ENCODE results near the gene IGFBP5. TPM values are rescaled to one million over a fixed set of nuclear protein-coding genes. Genes with fewer than 3 reads are reported as not detected.

Gene IGFBP5
- total RNA-seq, 2 experiments from 2014 or later, result not detected

DNA sequence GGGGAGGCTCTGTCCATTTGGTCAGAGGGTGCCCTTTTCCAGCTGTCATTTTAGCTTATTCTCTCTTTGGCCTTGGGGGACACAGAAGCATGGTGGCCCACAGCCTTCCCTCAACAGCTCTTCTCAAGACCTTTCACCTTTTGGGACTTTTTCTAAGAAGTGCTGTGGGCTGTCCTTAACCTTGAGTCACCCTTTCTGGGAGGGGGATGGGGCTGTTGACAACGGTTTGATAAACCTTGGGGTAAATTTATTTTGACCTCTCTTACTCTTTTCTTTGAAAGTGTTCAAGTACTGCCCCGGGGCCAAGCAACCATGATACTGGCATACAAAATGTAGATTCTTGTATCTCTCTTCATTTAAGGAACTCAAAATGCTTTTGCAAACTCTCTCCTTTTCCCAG, 13.7 kb downstream of the IGFBP5 start:
- TF ChIP-seq EZH2phosphoT487 (IDR thresholded peaks at IDR 0.05; ENCODE audit: borderline replicate concordance, low read depth, low read length) (no peak), CTCF (conservative IDR thresholded peaks at IDR 0.05; ENCODE audit: low read length) (no peak)
- Histone ChIP-seq H3K27ac (ENCODE audit: low read depth, low read length, poor library complexity, severe bottlenecking) (no peak overlapping the region), H2AFZ (ENCODE audit: low read length) (no peak overlapping the region), H3K36me3 (ENCODE audit: insufficient read depth, low read length) (no peaks in the 10 kb centered on the region), H3K4me2 (ENCODE audit: low read length) (no peak overlapping the region), H3K4me1 (ENCODE audit: insufficient read depth, low read length, poor library complexity, severe bottlenecking) (no peaks in the 10 kb centered on the region), H3K9me2 (ENCODE audit: insufficient read depth, low read length) (no peaks in the 10 kb centered on the region), H3K79me2 (ENCODE audit: insufficient read depth, low read depth, low read length) (no peaks in the 10 kb centered on the region), H3K4me3 (ENCODE audit: low read depth, low read length, poor library complexity, severe bottlenecking) (no peak overlapping the region), H3K9me3 (ENCODE audit: low read length) (no peaks in the 10 kb centered on the region), H4K20me1 (ENCODE audit: insufficient read depth, low read length) (no peaks in the 10 kb centered on the region)
- intact Hi-C loops (cut with micrococcal nuclease; ENCODE audit: unreplicated experiment), result loop anchor here (1.0 to 2.0 kb wide), 2 partner anchors 829 to 1031 kb away; no protein-coding TSS in a partner anchor
- no peak for DNase-seq (ENCODE audit: low spot score)
- no TSS peak for BruUV-seq (replicated peaks)
- ChIA-PET POLR2A (interaction anchor here (0.6 kb wide), 1 partner anchor 335 kb away, joined by 4 read pairs; no protein-coding TSS in a partner anchor), CTCF (ENCODE audit: unreplicated experiment) (interaction anchor here (0.5 to 0.6 kb wide), 2 partner anchors 84 to 292 kb away, joined by 3 read pairs; no protein-coding TSS in a partner anchor)

GRCh38 chr2:216680951-216681629, 14.3 kb downstream of the IGFBP5 start:
- ChIA-PET POLR2A (no interaction called here), CTCF (ENCODE audit: unreplicated experiment) (interaction anchor here (0.5 kb wide), 1 partner anchor 291 kb away, joined by 3 read pairs; no protein-coding TSS in a partner anchor)
- Histone ChIP-seq H3K27ac (ENCODE audit: low read depth, low read length, poor library complexity, severe bottlenecking) (no peak overlapping the region), H3K4me2 (ENCODE audit: low read length) (no peak overlapping the region), H3K4me1 (ENCODE audit: insufficient read depth, low read length, poor library complexity, severe bottlenecking) (no peaks in the 10 kb centered on the region), H3K9me2 (ENCODE audit: insufficient read depth, low read length) (no peaks in the 10 kb centered on the region), H4K20me1 (ENCODE audit: insufficient read depth, low read length) (no peaks in the 10 kb centered on the region), H3K36me3 (ENCODE audit: insufficient read depth, low read length) (no peaks in the 10 kb centered on the region), H3K9me3 (ENCODE audit: low read length) (no peaks in the 10 kb centered on the region), H2AFZ (ENCODE audit: low read length) (no peak overlapping the region), H3K4me3 (ENCODE audit: low read depth, low read length, poor library complexity, severe bottlenecking) (no peak overlapping the region), H3K79me2 (ENCODE audit: insufficient read depth, low read depth, low read length) (no peaks in the 10 kb centered on the region)
- no peak for DNase-seq (ENCODE audit: low spot score)
- no peak for TF ChIP-seq EZH2phosphoT487 (IDR thresholded peaks at IDR 0.05; ENCODE audit: borderline replicate concordance, low read depth, low read length)
- no peak for TF ChIP-seq CTCF (conservative IDR thresholded peaks at IDR 0.05; ENCODE audit: low read length)
- BruUV-seq (replicated peaks), result no TSS peak
- intact Hi-C loops (cut with micrococcal nuclease; ENCODE audit: unreplicated experiment), result no loop called here

- H3K9me3 ChIP-seq (ENCODE audit: low read length), result no peaks in the 10 kb centered on the region
- BruUV-seq (replicated peaks), result no TSS peak
- H3K79me2 ChIP-seq (ENCODE audit: insufficient read depth, low read depth, low read length), result no peaks in the 10 kb centered on the region
- no peak overlapping the region for H3K4me2 ChIP-seq (ENCODE audit: low read length)
- no peaks in the 10 kb centered on the region for H3K4me1 ChIP-seq (ENCODE audit: insufficient read depth, low read length, poor library complexity, severe bottlenecking)
- no peak overlapping the region for H3K4me3 ChIP-seq (ENCODE audit: low read depth, low read length, poor library complexity, severe bottlenecking)
- no peak for DNase-seq (ENCODE audit: low spot score)
- ChIA-PET POLR2A (no interaction called here), CTCF (ENCODE audit: unreplicated experiment) (no interaction called here)
- H3K36me3 ChIP-seq (ENCODE audit: insufficient read depth, low read length), result no peaks in the 10 kb centered on the region
- intact Hi-C loops (cut with micrococcal nuclease; ENCODE audit: unreplicated experiment), result no loop called here
- TF ChIP-seq CTCF (conservative IDR thresholded peaks at IDR 0.05; ENCODE audit: low read length) (no peak), EZH2phosphoT487 (IDR thresholded peaks at IDR 0.05; ENCODE audit: borderline replicate concordance, low read depth, low read length) (no peak)
- no peak overlapping the region for H2AFZ ChIP-seq (ENCODE audit: low read length)
- H3K9me2 ChIP-seq (ENCODE audit: insufficient read depth, low read length), result no peaks in the 10 kb centered on the region
- H3K27ac ChIP-seq (ENCODE audit: low read depth, low read length, poor library complexity, severe bottlenecking), result no peak overlapping the region
- H4K20me1 ChIP-seq (ENCODE audit: insufficient read depth, low read length), result no peaks in the 10 kb centered on the region
These were observed 15.7 kb downstream of the IGFBP5 start for GRCh38 chr2:216679658-216680024.
